Choroid plexus epithelial cell (primary cell): ENCODE results near the gene SCN4A.
A peak's percentile ranks its signal among the peaks of the same experiment; 100 is the strongest.

ENCODE experiments used
- DNase-seq: peaks from one replicate; pipeline ENCODE4 v3.0.0-alpha.2; 2010; ENCODE audit warnings: low read depth
- H3K4me3 ChIP-seq: 2 replicates; pipeline ENCODE4 v1.5.1; 2011; ENCODE audit warnings: low read depth, mild to moderate bottlenecking, control low read depth, low read length, moderate library complexity
- TF ChIP-seq, protein P1 (sequence below): conservative IDR thresholded peaks from 2 replicates; pipeline ENCODE4 v1.5.1; 2011; ENCODE audit warnings: low read depth, mild to moderate bottlenecking, control low read depth, inconsistent platforms, low read length, moderate library complexity

SCN4A gene

DNA sequence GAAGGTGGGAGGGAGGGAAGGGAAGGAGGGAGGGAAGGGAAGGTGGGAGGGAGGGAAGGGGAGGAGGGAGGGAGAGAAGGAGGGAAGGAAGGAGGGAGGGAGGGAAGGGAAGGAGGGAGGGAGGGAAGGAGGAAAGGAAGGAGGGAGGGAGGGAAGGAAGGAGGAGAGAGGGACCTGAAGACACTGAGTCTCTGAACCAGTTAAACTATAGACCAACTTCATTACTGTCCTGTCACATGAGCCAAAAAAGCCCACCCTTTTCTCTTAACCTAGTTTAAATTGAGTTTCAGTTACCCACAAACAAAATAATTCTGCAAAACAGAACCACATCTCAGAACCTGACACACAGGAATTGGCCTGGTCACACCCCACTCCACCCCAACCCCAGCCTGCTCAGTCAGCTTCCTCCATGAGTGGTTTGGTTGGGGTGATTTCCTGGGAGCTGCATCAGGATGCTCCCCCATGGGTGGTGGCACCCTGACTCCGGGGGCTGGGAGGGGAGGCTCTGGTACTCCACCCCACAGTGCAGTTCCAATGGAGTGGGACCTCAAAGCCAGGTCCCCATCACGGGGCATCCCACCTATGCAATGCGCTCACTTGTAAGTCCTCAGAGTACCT is 20.8 kb upstream of the SCN4A start:
- DNase-seq, result no peak
- TF ChIP-seq, protein P1, sequence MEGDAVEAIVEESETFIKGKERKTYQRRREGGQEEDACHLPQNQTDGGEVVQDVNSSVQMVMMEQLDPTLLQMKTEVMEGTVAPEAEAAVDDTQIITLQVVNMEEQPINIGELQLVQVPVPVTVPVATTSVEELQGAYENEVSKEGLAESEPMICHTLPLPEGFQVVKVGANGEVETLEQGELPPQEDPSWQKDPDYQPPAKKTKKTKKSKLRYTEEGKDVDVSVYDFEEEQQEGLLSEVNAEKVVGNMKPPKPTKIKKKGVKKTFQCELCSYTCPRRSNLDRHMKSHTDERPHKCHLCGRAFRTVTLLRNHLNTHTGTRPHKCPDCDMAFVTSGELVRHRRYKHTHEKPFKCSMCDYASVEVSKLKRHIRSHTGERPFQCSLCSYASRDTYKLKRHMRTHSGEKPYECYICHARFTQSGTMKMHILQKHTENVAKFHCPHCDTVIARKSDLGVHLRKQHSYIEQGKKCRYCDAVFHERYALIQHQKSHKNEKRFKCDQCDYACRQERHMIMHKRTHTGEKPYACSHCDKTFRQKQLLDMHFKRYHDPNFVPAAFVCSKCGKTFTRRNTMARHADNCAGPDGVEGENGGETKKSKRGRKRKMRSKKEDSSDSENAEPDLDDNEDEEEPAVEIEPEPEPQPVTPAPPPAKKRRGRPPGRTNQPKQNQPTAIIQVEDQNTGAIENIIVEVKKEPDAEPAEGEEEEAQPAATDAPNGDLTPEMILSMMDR, result no peak
- no peak overlapping the region for H3K4me3 ChIP-seq

DNA sequence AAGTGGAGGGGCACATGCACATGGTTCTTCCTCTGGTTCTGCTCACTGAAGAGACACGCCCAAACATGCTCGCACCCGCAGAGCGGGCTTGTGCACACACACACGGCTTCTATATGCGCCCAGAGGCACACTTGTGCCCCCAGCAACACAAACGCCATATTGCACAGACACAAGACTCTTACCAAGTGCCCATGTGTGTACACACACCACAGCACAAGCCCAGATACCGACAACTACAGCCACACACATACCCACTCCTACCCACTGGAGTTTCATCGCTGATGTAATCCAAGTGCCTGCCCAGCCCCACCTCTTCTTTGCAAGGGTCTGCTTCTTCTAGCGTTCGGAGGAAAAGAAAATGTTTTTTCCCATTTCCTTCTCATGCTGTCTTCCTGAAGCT is 18.9 kb upstream of the SCN4A start:
- H3K4me3 ChIP-seq, result no peak overlapping the region
- TF ChIP-seq, protein P1, result no peak
- DNase-seq, result no peak

DNA sequence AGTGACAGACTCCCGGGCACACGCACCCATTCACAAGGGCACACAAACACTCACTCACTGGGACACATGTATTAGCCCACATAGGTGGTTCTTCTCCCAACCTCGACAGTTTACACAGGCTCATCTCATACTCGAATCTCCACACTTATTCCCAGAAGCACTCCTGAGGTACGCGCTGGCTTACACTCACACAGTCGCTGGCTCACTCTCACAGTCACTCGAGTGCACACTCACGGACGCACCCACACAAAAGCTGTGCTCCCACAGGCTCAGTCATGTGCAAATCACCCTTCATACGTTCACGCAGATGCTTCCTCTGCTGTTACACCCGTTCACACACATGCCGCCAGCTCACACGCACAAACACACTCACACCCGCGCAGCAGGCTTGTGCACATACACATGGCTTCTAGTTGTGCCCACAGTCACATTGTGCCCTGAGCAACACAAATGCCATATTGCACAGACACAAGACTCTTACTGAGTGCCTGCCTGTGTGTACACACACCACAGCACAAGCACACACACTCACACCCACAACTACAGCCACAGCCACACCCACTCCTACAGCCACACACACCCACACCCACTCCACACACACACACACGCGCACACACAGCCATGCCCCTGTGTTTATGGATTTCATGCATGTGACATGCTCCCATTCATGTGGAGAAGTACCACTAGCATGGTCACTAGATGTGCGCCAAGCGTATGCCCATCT is 17.1 kb upstream of the SCN4A start:
- no peak for DNase-seq
- TF ChIP-seq, protein P1, result no peak
- no peak overlapping the region for H3K4me3 ChIP-seq

DNA sequence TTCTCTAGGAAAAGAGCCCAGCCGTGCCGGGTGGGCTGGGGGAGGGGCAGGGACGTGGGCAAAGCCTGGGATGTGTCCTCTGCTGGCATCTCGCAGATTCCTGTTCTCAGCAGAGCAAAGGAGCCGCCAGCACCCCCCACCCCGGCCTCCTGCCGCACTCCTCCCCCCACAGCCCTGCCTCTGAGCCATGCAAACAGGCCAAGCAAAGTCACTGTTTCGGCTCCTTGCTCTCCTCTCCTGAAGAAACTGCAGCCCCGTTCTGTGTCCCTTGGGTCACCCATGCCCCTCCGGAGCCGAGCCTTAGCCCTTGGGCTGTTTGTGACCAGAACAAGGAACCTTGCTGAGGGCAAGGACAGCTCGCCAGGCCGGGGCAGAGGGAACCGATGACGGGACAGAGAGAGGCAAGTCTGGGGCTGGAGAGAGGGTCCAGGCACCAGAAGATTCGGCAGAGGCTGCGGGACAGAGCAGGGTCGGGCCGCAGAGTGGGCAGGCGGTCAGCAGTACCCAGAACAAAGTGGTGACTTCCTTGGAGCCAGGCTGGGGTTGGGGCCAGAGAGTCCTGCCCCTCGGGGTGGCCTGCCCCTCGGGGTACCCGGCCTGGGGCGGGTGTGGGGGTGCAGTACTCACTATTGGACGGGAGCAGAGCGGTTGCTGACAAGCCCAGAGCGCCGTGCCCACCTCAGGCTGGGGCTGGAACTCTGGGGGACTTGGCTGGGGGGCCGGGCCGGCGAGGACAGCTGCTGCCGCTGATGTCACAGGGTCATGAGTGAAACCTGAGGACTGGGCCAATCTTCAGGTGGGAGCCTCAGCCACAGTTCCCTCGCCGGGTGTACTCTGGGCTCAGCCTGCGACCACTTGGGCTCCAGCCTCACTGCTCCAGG is 16.3 kb upstream of the SCN4A start:
- DNase-seq, result peak; percentile 9
- no peak overlapping the region for H3K4me3 ChIP-seq
- TF ChIP-seq, protein P1, result no peak

DNA sequence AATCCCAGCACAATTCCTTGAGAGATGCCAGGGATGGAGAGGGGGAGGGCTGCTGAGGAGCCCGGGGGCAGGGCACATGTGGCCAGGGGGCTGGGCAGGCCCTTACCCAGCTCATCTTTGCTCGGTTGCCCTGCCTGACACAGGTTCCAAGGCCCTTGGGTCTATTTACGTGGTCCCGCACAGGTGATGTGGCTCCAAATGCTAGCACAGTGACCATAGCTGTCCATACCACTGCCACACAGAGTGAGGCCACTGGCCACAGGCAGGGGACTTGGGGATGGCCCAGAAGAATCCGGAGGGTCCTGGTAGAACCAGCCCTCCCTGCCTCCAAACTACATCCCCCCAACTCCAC is 15.4 kb upstream of the SCN4A start:
- TF ChIP-seq, protein P1, result no peak
- no peak overlapping the region for H3K4me3 ChIP-seq
- no peak for DNase-seq

DNA sequence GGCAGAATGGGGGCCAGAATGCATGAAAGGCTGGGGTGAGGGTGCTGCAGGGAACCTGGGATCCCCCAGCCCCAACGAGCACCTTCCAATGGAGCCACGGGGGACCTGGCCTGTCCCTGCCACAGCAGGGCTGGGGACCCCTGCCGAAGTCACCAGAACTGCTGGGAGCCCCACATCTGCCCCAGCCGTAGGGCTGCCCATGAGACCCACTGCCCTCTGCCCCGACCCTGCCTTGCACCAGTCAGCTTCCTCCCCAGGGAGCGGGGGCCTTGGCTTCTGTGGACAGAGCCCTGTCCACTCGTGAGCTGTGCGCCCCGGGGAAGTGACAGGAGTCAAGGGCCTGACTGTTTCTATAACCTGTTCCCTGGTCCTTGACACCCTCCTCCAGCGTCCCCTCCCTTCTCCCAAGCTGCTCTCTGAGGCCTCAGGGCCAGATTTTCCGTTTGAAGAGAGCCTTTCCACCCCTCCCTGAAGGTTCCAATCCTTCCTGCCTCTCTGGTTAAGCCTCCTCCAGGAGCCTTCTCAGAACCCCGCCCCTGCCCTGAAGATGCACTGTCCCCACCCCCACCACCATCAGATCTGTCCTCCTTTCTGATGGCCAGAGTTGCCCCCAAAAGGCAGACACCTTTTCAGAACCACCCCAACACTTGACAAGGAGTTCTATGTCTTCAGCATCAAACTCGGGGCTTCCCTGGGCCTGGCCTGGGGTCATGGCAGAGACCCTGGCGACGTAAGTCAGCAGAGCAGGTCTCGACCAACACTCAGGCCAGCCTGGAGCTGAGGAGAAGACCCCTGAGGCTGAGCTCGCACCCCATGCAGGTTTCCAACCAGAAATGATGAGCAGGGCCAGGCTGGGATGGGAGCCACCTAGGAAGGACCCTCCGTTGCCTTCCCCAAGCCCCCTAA is 14.8 kb upstream of the SCN4A start:
- no peak for DNase-seq
- TF ChIP-seq, protein P1, result no peak
- H3K4me3 ChIP-seq, result no peak overlapping the region
